ENCODE measurements around the gene LRP6. TPM values are rescaled to one million over a fixed set of nuclear protein-coding genes. Genes with fewer than 3 reads are reported as not detected.
"Not testable (repeated sequence)": the region's sequence is repeated elsewhere in the genome, so short reads cannot be mapped to it uniquely, and the experiment has no call there.

LRP6 gene
- total RNA-seq, 1 donor from 2014 or later: 36.3 TPM

DNA sequence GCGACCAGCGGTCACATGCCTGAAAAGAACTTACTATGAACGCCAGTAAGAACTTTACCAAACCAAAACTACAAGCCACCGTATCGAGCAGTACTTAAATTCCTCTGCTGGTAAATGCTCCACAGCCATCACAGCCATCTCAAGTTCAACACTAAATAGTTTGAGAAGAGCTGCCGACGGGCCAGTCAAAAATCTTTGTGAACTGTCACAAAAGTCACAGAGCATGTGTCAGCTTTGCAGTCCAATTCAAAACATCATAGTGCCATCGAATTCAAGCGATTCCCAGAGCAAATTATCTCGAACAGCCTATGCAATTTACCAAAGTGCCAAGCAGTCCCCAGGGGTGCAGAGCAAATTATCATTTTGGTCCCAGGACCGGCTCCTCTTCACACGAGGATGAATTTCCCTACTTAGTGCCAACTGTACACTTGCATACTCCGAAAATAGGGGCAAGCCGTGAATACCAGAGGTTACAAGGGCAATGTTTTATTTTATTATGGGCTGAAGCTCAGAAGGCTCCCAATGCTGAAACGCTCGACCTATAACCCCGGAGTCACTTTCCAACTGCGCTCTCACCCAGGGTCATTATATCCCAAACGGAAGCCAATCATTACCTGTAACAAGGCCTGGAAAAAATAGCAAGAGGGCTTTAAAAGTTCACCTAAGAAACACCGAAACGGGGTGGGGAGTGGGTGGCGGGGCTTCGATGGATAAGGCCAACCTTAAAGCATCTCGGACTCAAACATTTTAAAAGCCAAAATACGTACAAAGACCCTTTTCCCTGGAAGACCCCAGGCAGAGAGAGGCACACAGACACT, 1.1 kb downstream of the LRP6 start:
- DNase-seq (ENCODE audit: low spot score): no peak

DNA sequence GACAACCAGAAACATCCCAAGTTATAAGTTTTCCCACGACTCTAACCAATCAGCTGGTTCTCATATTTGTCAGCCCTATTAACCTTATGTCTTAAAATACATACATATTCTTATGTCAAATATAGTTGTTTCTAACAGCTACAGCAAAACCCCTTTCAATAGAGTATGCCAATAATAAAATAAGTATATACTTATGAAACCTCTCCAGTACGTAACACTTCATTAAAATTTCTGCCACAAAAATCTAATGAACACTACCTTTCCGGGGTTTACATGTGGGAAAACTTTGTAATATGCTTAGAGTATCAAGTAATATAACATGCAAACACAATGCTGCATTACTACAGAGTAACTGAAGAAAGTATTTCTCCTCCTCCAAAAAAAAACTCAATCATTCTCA, 1.8 kb downstream of the LRP6 start:
- no peak for DNase-seq (ENCODE audit: low spot score)

- no peak for DNase-seq (ENCODE audit: low spot score)
Measured at GRCh38 chr12:12263909-12264308, 2.9 kb downstream of the LRP6 start.

GRCh38 chr12:12256291-12256757, 10.5 kb downstream of the LRP6 start:
- not testable (repeated sequence) for DNase-seq (ENCODE audit: low spot score)

DNA sequence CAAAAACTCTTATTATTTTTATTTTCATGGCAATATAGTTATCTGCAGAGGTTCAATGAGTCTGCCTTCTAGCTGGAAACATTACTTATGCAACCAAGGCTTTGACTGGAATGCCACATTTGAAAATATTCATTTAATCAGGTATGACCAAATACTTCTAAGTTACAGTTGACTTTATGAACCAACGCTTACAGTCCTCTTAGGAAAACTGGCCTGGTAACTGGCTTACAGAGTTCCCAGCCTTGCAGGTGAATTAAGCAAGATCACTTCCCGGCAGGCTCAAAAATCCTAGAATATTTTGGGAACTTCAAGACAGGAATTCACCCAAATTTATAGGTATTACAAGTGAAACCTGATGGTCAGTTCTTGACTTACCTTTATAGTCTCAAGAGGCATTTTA, 12.3 kb downstream of the LRP6 start:
- no peak for DNase-seq (ENCODE audit: low spot score)

GRCh38 chr12:12249216-12250050, 17.4 kb downstream of the LRP6 start:
- no peak for DNase-seq (ENCODE audit: low spot score)

DNA sequence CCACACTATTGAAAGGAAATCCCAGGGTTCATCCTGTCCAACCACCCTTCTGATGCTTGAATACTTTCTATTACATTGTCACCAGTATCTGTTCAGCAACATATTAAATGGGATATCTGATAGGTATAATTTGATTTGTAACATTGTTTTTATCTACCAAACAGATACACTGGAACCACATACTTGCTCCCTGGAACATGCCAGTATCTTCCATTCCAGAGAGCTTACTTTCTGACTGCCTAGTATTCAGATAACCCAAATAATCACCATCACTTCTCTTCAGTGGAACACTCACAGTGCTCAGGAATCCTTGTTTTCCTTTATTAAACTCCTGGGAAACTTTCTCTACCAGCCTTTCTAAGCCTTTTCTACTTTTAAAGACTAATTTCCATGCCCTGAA, 19.3 kb downstream of the LRP6 start:
- no peak for DNase-seq (ENCODE audit: low spot score)

DNA sequence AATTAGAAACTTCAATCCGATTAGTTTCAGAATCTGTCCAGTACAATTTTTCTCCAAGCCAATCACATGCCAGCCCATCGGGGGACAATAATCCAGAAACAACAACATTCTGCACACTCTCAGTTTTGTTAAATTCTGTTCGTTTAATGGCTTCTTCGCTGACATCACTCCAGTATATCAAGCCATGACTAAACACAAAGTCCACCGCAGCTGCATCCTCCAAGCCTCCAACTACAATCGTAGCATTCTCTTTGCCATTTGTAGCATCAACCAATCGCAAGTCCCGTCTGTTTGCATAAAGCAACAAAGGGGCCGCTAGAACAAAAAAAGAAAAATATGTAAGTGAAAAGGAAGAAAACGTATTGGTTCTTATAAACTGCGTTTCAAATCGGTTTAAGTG, 22.5 kb downstream of the LRP6 start:
- no peak for DNase-seq (ENCODE audit: low spot score)

DNA sequence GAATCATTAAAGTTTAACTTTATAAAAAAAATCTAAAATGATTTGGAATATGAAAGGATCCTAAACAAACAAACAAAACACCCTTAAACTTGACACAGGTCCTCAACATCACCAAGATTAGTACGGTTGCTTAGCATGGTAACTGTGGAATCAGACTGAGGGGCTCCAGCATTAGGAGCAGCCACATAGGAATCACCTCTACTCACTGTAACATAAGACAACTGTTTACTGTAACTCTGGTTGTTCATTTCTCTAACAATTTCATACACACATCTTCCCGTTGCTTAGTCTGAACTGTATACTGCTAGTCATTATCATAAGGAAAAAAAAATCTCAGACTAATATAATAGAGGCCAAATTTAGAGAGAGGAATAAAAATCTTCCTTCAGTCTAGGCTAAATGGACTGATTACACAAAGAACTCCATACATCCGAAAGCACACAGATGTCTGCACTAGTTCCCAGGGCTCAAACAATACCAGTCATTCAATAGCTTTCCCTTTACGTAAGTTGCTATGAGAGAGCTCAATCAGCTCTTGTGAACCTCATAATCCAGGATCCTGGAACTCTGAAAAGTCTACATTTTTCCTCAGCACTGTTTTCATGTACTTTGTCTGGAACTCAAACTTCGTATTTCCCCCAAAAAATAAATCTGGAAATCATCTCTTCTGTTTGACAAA, 26.0 kb downstream of the LRP6 start:
- no peak for DNase-seq (ENCODE audit: low spot score)

DNA sequence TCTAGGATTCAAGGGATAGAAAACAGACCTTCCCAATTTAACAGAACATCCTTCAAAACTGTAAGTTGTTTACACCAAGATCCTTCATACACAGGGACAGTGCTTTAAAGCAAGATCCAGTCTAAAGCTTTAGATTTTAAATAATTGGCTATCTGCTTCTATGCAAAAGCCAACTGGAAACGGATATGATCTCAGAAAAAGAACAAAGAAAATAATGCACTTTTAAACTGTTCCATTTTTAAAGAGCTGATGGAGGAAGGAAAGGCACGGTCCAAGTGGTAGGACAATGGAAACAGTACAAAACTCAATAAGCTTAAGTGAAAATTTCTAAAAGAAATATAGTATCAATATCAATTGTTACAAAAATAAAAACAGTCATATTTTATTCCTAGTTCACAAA, 27.7 kb downstream of the LRP6 start:
- DNase-seq (ENCODE audit: low spot score): no peak

- DNase-seq (ENCODE audit: low spot score): no peak
Measured at GRCh38 chr12:12238605-12239004, 28.2 kb downstream of the LRP6 start.

- DNase-seq (ENCODE audit: low spot score): no peak
Measured at GRCh38 chr12:12236896-12237295, 29.9 kb downstream of the LRP6 start.

GRCh38 chr12:12230275-12230674, 36.6 kb downstream of the LRP6 start:
- no peak for DNase-seq (ENCODE audit: low spot score)

GRCh38 chr12:12229556-12230092, 37.2 kb downstream of the LRP6 start:
- no peak for DNase-seq (ENCODE audit: low spot score)

DNA sequence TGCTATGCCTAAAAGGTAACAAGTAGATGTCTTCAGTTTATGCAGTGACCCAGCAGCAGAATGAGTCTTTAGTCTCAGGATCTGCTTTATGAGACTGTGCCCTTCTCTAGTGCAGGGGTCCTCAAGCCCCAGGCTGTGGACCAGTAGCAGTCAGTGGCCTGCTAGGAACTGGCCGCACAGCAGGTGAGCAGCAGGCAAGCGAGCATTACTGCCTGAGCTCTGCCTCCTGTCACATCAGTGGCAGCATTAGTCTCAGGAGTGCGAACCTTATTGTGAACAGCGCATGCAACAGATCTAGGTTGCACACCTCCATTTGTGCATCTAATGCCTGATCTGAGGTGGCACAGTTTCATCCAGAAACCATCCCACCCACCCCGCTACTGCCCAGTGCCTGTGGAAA, 38.4 kb downstream of the LRP6 start:
- no peak for DNase-seq (ENCODE audit: low spot score)

DNA sequence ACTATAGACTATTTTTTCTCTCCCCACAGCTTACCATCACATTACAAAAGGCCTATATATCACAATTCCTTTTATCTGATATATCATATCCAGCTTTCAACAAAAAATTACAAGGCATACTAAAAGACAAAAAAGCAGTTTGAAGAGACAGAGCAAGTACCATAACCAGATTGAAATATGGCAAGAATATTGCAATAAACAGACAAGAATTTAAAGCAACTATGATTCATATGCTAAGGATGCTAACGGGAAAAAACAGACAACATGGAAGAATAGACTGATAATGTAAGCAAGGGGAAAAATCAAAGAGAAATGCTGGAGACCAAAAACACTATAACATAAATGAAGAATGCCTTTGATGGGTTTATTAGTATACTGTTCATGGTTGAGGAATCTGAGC, 40.7 kb downstream of the LRP6 start:
- no peak for DNase-seq (ENCODE audit: low spot score)

DNA sequence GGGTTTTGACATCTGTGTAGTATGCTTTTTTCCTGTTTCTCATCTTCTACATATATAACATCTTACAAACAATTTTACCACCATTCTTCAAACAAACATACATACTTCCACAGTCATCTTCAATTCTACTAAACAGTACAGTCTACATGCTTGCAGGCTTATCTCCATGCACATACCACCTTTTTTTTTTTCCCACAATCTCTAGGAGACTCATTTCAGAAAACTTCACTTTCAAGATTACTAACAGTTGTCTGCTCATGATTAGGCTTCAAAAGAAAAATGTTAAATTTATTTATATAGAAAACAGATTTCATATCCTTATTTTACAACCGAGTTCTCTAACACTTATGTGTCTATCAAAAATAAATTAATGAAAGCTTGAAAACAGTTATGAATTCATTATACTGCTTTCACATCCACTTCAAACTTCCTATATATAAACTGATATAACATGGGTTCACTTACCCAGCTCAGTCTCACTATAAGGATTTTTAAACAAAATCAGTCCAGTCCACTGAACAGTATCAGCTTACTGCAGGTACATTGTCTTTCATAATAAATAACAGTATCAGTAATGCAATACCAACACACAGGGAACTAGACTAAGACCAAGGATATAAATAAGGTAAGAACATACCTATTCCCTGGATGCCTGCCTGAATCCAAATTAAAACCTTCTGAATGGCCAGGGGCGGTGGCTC, 42.5 kb downstream of the LRP6 start:
- DNase-seq (ENCODE audit: low spot score): no peak

- DNase-seq (ENCODE audit: low spot score): no peak
Measured at GRCh38 chr12:12221560-12221959, 45.3 kb downstream of the LRP6 start.

- no peak for DNase-seq (ENCODE audit: low spot score)
Measured at GRCh38 chr12:12219664-12220063, 47.2 kb downstream of the LRP6 start.

DNA sequence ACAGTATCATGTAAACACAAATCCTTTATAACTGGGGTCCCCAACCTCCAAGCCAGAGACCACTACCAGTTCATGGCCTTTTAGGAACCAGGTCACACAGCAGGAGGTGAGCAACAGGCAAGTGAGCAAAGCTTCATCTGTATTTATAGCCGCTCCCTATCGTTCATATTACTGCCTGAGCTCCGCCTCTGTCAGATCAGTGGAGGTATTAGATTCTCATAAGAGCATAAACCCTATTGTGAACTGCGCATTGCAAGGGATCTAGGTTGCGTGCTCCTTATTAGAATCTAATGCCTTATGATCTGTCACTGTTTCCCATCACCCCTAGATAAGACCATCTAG, 49.9 kb downstream of the LRP6 start:
- DNase-seq (ENCODE audit: low spot score): no peak

DNA sequence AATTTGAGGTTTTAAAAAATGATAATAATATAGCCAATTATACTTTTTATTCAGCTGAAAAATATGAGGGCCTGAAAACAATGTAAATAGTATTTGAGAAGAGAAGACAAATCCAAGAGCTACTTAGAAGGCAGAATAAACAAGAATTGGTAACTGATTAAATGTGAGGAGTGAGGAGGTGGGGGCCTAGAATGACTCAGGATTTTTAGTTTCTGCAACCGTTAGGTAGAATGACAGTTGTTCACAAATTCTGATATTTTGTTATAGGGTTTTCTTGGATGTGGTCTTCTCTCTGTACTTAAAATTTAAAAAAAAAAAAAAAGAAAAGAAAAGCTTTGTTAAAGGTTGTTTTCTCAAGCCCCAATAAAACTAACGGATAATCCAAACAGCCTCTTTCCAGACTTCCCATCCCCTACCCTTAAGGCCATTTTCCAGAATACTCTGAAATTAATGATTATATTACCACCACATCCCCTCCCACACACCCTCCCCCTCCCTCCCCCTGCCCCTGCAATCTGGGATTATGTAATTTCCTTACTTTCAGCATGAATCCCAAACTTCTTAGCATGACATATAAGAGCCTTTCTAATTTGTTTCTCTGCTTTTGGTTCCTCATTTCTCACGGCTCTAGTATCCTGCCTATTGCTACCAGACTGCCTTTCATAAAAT, 50.4 kb downstream of the LRP6 start:
- DNase-seq (ENCODE audit: low spot score): no peak

Data from mucosa of gallbladder (tissue), 1 donor.